ENCODE measurements around the gene SNORC.

SNORC gene

GRCh38 chr2:232870018-232870765, at the start of gene SNORC:
SNORC (plus strand) TSS chr2:232870264; CDS start chr2:232870342, 78 bp downstream.
- no peaks in the 10 kb centered on the region for H3K9me3 ChIP-seq (ENCODE audit: severe bottlenecking)
- DNase-seq (ENCODE audit: low spot score) (no peak), ATAC-seq (ENCODE audit: low read depth) (no peak)
- no peak within 1 kb of the TSS for H3K4me3 ChIP-seq (ENCODE audit: severe bottlenecking)
- no peaks in the 10 kb centered on the region for H3K36me3 ChIP-seq (ENCODE audit: low read depth)
- H3K27me3 ChIP-seq (ENCODE audit: insufficient read depth, poor library complexity, severe bottlenecking): no peaks in the 10 kb centered on the region
- no peak within 1 kb of the TSS for H3K27ac ChIP-seq (ENCODE audit: poor library complexity, severe bottlenecking)
- TF ChIP-seq CTCF (IDR thresholded peaks at IDR 0.05; ENCODE audit: poor library complexity, severe bottlenecking): no peak
- no peaks in the 10 kb centered on the region for H3K4me1 ChIP-seq (ENCODE audit: insufficient read depth, poor library complexity, severe bottlenecking)

DNA sequence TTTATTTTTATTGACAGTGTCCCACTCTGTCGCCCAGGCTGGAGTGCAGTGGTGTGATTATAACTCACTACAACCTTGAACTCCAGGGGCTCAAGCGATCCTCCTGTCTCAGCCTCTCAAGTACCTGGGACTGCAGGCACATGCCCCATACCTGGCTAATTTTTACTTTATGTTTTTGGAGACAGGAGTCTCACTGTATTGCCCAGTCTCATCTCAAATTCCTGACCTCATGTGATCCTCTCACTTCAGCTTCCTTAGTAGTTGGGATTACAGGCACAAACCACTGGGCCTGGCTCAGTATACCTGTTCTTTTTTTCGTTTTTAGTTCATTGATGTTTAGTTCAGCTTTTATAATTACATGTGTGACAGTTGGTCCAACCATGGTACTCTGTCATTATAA, 40.1 kb upstream of the SNORC start:
- no peak for TF ChIP-seq CTCF (IDR thresholded peaks at IDR 0.05; ENCODE audit: poor library complexity, severe bottlenecking)
- DNase-seq (ENCODE audit: low spot score) (no peak), ATAC-seq (ENCODE audit: low read depth) (no peak)
- H3K27me3 ChIP-seq (ENCODE audit: insufficient read depth, poor library complexity, severe bottlenecking): no peaks in the 10 kb centered on the region
- H3K9me3 ChIP-seq (ENCODE audit: severe bottlenecking): no peaks in the 10 kb centered on the region
- no peaks in the 10 kb centered on the region for H3K4me1 ChIP-seq (ENCODE audit: insufficient read depth, poor library complexity, severe bottlenecking)
- H3K36me3 ChIP-seq (ENCODE audit: low read depth): peaks cover 63% of the 10 kb centered on the region
- no peak overlapping the region for H3K27ac ChIP-seq (ENCODE audit: poor library complexity, severe bottlenecking)
- no peak overlapping the region for H3K4me3 ChIP-seq (ENCODE audit: severe bottlenecking)

DNA sequence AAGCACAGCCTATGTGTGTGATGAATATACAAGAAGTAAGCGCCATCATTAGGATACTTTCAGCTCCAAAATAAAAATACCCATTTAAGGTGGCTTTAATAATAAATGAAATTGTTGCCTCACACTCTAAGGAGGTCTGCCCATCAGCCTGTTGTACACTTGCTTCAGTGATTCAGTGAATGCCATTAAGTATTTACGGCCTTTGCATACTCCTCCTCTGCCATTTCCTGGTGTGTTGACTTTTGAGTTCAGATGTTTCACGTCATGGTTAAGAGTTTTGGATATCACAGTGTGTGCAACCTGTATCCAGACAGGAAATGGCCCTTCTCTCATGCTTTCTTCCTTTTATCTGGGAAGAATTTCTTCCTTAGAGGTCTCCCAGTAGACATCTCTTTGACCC, 38.6 kb upstream of the SNORC start:
- TF ChIP-seq CTCF (IDR thresholded peaks at IDR 0.05; ENCODE audit: poor library complexity, severe bottlenecking): no peak
- H3K4me1 ChIP-seq (ENCODE audit: insufficient read depth, poor library complexity, severe bottlenecking): no peaks in the 10 kb centered on the region
- no peak overlapping the region for H3K4me3 ChIP-seq (ENCODE audit: severe bottlenecking)
- H3K36me3 ChIP-seq (ENCODE audit: low read depth): peaks cover 63% of the 10 kb centered on the region
- no peaks in the 10 kb centered on the region for H3K27me3 ChIP-seq (ENCODE audit: insufficient read depth, poor library complexity, severe bottlenecking)
- no peak overlapping the region for H3K27ac ChIP-seq (ENCODE audit: poor library complexity, severe bottlenecking)
- no peaks in the 10 kb centered on the region for H3K9me3 ChIP-seq (ENCODE audit: severe bottlenecking)
- ATAC-seq (ENCODE audit: low read depth): no peak
- no peak for DNase-seq (ENCODE audit: low spot score)

DNA sequence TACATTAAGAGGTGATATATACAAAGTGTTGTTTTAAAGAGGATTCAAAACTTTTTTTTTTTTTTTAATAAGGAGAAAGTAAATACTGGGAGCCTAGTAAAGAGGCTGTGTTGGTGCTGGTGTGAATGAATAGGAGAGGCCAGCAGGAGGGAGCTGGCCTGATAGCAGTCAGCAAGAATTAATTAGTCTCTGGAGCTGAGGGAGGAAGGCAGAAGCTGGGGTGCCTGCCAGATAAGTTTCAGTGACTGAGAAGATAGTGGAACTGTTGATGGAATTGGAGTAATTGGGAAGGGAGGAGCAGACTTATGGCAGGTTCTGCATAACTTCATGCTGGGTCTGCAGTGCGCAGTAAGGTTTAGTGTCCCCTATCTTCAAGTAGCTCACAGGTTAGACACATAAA, 36.2 kb upstream of the SNORC start:
- Histone ChIP-seq H3K36me3 (ENCODE audit: low read depth) (peaks cover 67% of the 10 kb centered on the region), H3K27me3 (ENCODE audit: insufficient read depth, poor library complexity, severe bottlenecking) (no peaks in the 10 kb centered on the region), H3K4me3 (ENCODE audit: severe bottlenecking) (no peak overlapping the region), H3K27ac (ENCODE audit: poor library complexity, severe bottlenecking) (no peak overlapping the region), H3K4me1 (ENCODE audit: insufficient read depth, poor library complexity, severe bottlenecking) (peaks cover 9% of the 10 kb centered on the region), H3K9me3 (ENCODE audit: severe bottlenecking) (no peaks in the 10 kb centered on the region)
- TF ChIP-seq CTCF (IDR thresholded peaks at IDR 0.05; ENCODE audit: poor library complexity, severe bottlenecking): no peak
- no peak for DNase-seq (ENCODE audit: low spot score)
- ATAC-seq (ENCODE audit: low read depth): no peak

GRCh38 chr2:232835687-232836208, 34.3 kb upstream of the SNORC start:
- no peak for TF ChIP-seq CTCF (IDR thresholded peaks at IDR 0.05; ENCODE audit: poor library complexity, severe bottlenecking)
- Histone ChIP-seq H3K27me3 (ENCODE audit: insufficient read depth, poor library complexity, severe bottlenecking) (no peaks in the 10 kb centered on the region), H3K4me3 (ENCODE audit: severe bottlenecking) (no peak overlapping the region), H3K4me1 (ENCODE audit: insufficient read depth, poor library complexity, severe bottlenecking) (peaks cover 9% of the 10 kb centered on the region), H3K9me3 (ENCODE audit: severe bottlenecking) (no peaks in the 10 kb centered on the region), H3K36me3 (ENCODE audit: low read depth) (peaks cover 71% of the 10 kb centered on the region), H3K27ac (ENCODE audit: poor library complexity, severe bottlenecking) (no peak overlapping the region)
- DNase-seq (ENCODE audit: low spot score) (no peak), ATAC-seq (ENCODE audit: low read depth) (no peak)

Measured in RWPE2 (cell line).